ENCODE data around the gene CAPN8.

The CAPN8 gene

DNA sequence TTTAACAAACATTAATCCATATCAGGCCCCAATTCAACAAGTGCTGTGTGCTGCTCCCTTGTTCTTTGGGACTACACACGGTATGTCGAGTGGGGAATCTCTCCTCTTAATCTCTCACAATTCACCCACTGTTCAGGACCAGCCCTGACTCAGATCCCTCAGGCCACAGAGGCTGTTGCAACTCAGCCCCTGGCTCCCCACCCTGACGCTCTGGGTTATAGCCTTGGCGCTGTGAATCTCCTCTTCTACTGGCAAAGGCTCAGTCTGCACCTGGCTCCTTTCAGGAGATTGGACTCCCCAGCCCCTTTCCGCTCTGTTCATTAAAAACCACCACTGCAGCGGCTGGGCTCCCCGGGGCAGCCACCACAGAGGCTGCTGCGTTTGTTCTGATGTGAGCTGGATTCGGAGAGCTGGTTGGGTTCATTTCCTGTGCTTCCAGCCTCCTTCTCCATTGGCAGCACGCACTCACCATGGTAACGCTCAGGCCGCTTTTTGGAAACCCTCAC is 13.0 kb downstream of the CAPN8 start:
- no peak for DNase-seq

DNA sequence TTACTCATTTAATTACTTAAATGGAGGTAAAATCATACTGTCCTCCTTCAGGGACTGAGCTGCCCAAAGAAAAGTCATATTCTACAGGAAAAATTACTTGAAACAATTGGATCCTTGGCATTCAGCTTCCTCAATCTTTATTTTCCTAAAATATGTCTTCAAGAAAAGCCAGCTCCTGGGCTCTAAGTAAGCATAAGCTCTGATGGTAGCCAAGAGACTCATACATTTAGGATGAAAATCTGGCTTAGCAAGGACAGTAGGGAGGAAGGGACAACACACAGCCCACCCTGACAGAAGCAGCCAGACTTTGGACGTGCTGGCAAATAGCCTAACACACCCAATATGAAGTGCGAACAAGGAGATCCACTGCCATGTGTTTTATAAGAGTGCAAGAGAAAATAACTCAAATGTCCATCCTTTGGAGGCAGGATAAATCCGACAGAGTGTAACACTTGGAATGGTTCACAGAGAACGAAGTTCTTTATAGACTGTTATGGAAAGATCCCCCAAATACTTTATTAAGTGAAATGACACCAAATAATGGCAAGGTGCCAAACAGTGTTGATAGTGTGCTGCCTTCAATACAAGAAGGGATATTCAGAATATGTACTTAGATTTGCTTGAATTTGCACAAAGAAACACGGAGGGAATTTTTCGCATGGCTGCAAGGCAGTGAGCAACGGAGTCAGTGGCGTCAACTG is 14.1 kb downstream of the CAPN8 start:
- DNase-seq, result no peak

DNA sequence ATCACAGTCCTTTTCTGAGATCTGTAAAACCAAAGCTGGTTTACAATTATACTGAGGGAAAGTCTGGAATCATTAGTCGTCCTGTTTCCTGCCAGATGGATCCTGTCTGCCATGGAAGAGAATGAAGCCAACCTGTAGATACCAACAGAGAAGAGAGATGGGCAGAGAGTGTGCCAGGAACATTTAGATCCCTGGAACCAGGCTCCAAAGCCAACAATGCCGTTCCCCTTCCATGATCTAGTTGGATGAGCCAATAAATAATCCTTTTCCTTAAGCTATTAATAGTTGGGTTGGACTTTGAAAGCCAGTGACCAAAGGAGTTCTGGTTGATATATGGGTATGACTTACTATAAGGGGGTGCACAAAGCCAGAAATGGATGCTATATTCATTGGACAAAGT is 15.0 kb downstream of the CAPN8 start:
- DNase-seq, result no peak

DNA sequence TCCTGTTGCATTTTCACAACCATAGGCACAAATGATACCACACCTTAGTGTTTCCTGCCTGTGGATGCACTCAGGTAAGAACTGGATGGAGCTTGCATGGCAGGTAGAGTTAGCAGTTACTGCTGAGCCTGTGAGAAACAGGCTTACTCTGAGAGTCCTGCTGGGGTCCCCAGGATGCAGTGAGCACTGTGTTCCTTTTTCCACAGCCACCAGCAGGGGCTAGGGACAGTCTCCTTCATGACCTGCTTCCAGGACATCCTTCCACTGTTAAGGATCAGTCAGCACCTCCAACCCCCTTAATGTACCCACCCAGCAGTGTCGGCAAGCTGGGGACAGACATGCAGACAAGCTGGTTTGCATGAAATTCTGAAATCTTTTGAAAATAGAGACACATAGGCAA is 16.3 kb downstream of the CAPN8 start:
- DNase-seq, result no peak

DNA sequence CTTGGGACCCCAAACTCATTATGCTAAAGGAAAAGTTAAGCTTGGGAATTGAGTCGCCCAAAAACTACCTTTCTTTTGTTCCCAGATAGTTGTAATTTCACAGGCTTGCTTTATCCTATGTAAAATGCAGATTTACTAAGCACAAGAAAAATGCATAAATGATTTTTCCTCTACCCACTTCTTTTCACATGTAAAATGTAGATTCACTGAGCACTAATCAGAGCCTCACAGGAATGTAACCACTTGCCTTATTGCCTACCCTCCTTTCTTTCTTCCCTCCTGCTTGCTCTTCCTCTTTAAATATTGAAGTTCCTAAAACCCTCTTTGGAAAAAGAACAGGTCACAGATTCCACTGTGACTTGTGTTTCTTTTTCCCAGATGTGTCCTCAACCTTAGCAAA is 18.3 kb downstream of the CAPN8 start:
- DNase-seq, result no peak

- DNase-seq, result no peak
Measured at GRCh38 chr1:223645903-223646302, 19.6 kb downstream of the CAPN8 start.

DNA sequence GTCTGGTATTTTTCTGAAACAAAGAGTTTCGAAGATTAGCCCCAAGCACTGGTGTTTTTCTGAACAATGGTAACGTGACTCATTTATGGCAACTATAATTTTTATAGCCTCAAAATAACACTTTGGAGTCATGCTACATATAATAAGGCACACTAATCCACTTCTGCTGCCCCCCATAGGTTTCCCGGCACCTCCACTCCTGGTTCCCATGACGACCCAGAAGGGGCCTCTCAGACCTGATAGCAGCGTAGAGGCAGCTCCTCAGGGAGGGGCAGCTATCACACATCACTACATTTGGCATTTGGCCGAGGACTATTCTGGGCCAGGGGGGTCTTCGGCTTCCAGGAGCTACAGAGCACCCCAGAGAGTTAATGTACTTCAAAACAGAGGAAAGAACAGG is 23.3 kb downstream of the CAPN8 start:
- no peak for DNase-seq

DNA sequence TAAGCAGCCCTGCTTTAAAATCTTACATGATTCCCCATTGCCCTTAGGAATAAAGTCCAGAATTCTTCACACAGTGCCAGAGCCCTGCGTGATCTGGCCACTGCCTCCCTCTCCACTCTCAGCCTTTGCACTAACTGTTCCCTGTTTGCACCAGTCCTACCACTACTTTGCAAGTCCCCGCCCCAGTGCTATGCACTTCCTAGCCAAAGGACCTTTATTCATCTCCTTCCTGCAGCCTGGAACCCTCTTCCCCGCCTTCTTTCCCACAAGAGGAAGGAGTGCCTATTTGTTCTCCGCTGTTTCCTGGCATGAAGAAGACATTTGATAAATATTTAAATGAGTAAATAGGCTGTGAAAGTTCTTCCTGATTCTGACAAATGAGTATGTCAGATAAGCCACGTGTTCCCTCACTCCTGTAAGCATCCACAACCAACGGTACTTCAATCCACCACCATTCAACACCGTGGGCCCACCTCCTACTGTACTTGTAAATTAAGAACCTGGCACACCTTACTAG is 23.9 kb downstream of the CAPN8 start:
- DNase-seq, result no peak

- DNase-seq, result no peak
Measured at GRCh38 chr1:223639331-223639749, 26.2 kb downstream of the CAPN8 start.

- no peak for DNase-seq
Measured at GRCh38 chr1:223635236-223635635, 30.3 kb downstream of the CAPN8 start.

GRCh38 chr1:223634423-223634822 is 31.1 kb downstream of the CAPN8 start:
- no peak for DNase-seq

DNA sequence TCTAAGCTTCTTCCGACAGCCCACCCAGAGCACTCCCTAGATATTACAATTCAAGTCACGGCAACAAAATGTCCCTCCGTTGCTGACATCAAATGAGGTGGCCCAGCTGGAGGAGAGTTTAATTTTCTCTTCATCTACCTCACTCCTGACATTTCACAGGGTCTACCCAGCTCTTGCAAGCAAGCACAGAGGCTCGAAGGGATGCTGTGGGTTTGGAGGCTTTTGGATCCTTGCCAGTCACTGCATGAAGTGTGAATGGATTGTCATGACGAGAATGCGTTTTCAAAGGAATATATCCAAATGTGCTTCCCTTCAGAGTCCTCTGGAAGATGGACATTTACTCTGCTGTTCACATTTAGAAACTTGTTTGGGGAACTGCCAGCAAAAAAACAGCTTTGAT is 33.5 kb downstream of the CAPN8 start:
- no peak for DNase-seq

- DNase-seq, result no peak
Measured at GRCh38 chr1:223631473-223631872, 34.0 kb downstream of the CAPN8 start.

DNA sequence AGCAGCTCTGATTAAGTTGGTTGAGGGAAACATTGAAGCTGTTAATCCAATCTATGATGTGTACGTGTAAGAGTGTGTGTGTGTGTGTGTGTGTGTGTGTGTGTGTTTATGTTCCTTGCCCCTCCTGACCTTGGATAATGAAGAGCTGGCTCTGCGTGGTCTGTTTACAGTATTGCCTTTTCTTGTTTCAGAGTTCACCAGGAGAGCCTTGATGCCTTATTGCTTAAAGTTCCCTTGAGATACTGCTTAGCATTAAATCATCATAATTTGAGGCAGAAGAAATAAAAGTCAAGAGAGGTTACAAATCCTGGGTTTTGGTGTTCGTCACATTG is 36.4 kb downstream of the CAPN8 start:
- DNase-seq, result no peak

- DNase-seq, result peak; percentile 14
Measured at GRCh38 chr1:223628233-223629125, 37.0 kb downstream of the CAPN8 start.

DNA sequence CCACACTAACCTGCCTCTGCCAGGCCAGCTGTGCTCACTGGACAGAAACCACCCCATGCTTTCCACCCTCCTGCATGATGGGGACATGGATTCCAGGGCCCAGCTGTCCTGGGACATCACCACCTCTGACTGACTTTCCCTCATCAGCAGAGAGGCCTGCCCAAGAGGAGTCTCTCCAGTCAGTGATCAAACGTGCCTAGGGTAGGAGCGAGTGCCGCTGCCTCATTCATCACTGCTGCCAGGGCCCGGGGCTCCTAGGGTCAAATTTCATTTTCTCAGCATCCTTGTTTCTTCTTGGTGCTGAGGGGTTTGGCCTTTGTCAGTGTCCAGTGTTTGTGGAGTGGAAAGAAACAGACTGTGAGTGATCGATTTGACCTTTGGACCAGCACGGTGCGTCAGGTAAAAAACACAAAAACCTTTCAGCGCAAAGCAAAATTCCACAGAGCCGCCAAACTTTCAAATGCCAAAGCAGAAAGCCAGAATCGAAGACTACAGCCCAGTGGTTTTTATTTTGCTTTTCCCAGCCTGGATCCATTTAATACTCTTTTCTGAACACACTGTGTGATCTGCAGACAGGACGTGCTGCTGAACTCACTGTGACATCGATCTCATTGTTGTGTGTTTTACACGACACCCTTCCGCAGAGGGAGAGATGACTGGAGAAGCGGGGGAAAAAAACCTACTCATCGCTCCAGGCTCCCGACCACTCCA is 43.2 kb downstream of the CAPN8 start:
- no peak for DNase-seq

GRCh38 chr1:223621312-223621734 is 44.2 kb downstream of the CAPN8 start:
- DNase-seq, result no peak

DNA sequence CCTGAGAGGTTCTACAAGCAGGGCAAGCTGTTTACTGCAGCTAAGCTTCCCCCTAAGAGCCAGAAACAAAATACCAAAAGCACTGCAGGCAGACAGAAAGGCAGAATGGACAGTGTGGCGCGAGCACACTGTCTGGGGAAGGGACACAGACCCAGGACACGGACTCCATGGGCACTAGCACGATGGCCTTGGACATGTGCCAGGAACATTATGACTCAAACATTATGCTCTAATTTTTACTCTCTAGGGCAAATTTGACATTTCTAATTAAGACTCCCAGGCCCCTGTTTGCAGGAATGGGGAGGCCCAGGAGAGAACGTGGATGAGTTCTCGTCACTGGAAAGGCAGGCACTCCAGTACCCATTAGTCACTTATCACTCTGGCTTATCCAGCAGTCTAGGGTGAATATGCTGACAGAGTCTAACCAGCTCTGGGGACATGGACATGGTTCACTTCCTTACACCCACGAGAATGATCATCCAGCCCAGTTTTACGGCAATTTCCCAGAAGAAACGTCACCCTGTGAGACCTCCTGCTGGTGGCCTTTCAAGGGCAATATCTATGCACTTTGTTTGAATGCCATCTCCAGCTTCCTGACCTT is 45.1 kb downstream of the CAPN8 start:
- no peak for DNase-seq

DNA sequence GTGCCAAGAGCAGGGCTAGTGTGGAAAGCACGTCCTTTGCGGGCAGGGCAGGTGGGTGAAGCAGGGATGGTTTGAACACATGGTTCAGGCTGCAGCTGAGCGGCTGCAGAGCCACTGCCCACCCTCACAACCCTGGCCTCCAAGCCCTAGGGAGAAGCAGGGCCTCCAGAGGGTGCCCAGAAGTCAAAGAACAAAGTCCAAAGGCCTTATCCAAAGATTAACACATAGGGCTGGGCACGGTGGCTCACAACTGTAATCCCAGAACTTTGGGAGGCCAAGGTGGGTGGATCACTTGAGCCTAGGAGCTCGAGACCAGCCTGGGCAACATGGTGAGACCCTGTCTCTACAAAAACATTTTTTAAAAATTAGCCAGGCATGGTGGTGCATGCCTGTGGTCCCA is 46.8 kb downstream of the CAPN8 start:
- no peak for DNase-seq

- DNase-seq, result no peak
Measured at GRCh38 chr1:223617323-223618070, 48.0 kb downstream of the CAPN8 start.

DNA sequence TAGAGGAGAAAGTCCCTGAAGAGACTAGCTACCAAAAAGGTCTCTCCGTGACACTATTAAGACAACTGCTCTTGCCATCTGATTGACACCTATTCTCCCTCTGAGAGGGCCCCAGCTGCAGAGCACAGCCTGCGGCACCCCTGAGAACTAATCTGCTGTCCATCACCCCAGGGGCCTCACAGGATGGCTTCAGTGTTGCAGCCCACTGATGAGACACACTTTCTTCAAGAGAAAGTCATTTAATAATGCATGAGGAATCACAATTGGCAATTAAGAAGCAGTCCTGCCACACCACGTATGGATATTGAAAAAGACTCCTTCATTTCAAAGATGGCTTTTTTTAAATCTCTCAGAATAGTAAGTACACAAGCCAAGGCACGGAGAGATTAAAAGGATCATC is 48.9 kb downstream of the CAPN8 start:
- no peak for DNase-seq

DNA sequence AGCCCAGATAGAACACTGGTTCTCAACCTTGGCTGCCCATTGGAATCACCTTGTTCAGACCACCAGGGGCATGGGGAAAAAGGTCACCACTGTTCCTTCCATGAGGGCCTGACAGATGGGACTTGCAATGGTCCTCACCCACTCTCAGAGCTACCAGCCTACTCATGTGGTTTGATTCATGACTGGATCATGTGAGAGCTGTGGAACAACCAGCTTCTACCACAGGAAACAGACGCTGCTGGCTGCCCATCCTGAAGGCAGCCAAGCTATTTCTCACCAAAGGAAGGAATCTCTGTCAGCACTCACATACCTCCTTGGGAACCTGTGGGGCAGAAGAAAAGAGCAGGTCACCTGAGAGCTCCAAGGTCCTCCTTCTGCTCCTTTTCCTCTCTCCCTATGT is 53.6 kb downstream of the CAPN8 start:
- no peak for DNase-seq

All from activated gamma-delta T cell treated with Interleukin-2 at 50 U/mL for 16 hours (primary cell).